Measurements from ENCODE around the gene POLE4. TPM values are rescaled to one million over a fixed set of nuclear protein-coding genes. Genes with fewer than 3 reads are reported as not detected.

POLE4 gene
- total and polyA plus RNA-seq, 9 of the 15 experiments (the other 6 are each of a cell fraction or from before 2014, with no cell fraction given), result 25.7 to 73.7 (median 57.3) TPM

DNA sequence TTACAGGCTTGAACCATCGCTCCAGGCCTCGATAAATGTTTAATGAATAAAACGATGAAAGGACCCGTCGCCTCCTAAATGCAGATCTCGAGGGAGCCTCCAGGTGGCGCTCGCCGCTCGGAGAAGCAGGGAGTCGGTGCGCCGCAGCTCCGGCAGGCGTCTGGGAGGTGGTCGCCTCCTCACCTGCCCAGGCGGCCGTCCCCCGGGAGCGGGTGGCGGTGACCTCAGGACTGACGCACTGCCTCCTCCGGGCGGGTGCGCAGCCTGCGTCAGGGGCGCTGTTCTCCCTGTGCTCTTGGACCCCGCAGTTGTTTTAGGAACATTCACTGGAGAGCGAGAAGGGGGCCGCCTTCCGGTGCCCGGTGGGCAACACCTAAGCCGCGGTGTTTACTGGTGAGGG lies 38.6 kb upstream of the POLE4 start (continued):
- TF ChIP-seq, protein P1, sequence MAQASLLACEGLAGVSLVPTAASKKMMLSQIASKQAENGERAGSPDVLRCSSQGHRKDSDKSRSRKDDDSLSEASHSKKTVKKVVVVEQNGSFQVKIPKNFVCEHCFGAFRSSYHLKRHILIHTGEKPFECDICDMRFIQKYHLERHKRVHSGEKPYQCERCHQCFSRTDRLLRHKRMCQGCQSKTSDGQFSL (CRISPR knock-in tag; IDR thresholded peaks at IDR 0.05), result no peak
- TF ChIP-seq, protein P1 (tag; IDR thresholded peaks at IDR 0.05), result no peak
- no peak for TF ChIP-seq SOX6 (IDR thresholded peaks at IDR 0.05)
- no peak for TF ChIP-seq BRCA1 (IDR thresholded peaks at IDR 0.05)
- no peak for TF ChIP-seq BRCA1 (CRISPR knock-in tag; IDR thresholded peaks at IDR 0.05)
- TF ChIP-seq SIX5 (IDR thresholded peaks at IDR 0.05; ENCODE audit: borderline replicate concordance in 1 of 2, insufficient read depth in 1 of 2, low read depth in 1 of 2, low read length in 2 of 2), result no peak
- no peak for TF ChIP-seq ZNF445 (CRISPR knock-in tag; IDR thresholded peaks at IDR 0.05; ENCODE audit: low read depth)
- no peak for TF ChIP-seq ETV6 (IDR thresholded peaks at IDR 0.05; ENCODE audit: borderline replicate concordance in 1 of 2, low read depth in 2 of 2, low read length in 1 of 2)
- no peak for TF ChIP-seq ETV6 (CRISPR knock-in tag; IDR thresholded peaks at IDR 0.05; ENCODE audit: borderline replicate concordance)
- no peak for TF ChIP-seq GTF2F1 (IDR thresholded peaks at IDR 0.05; ENCODE audit: low read depth, low read length)
- no peak for TF ChIP-seq TRIM28 (IDR thresholded peaks at IDR 0.05)
- TF ChIP-seq ZNF197 (CRISPR knock-in tag; IDR thresholded peaks at IDR 0.05; ENCODE audit: low read depth), result no peak
- no peak for TF ChIP-seq C11orf30 (IDR thresholded peaks at IDR 0.05; ENCODE audit: low read depth)
- TF ChIP-seq SP2 (IDR thresholded peaks at IDR 0.05; ENCODE audit: extremely low read depth, low read depth, low read length, poor library complexity, severe bottlenecking), result no peak
- TF ChIP-seq HDAC1 (IDR thresholded peaks at IDR 0.05), result no peak
- TF ChIP-seq ZKSCAN8 (CRISPR knock-in tag; IDR thresholded peaks at IDR 0.05), result no peak
- 0 out of 4 replicates have a peak, but pooled peaks of 1 of the 2 experiments have one; percentile 23 for TF ChIP-seq NRF1 (conservative IDR thresholded peaks at IDR 0.05 in 1 of 2, IDR thresholded peaks at IDR 0.05 in 1 of 2)
- no peak for TF ChIP-seq SRSF7 (optimal IDR thresholded peaks at IDR 0.05; ENCODE audit: low read depth, low read length)
- TF ChIP-seq, protein P2, sequence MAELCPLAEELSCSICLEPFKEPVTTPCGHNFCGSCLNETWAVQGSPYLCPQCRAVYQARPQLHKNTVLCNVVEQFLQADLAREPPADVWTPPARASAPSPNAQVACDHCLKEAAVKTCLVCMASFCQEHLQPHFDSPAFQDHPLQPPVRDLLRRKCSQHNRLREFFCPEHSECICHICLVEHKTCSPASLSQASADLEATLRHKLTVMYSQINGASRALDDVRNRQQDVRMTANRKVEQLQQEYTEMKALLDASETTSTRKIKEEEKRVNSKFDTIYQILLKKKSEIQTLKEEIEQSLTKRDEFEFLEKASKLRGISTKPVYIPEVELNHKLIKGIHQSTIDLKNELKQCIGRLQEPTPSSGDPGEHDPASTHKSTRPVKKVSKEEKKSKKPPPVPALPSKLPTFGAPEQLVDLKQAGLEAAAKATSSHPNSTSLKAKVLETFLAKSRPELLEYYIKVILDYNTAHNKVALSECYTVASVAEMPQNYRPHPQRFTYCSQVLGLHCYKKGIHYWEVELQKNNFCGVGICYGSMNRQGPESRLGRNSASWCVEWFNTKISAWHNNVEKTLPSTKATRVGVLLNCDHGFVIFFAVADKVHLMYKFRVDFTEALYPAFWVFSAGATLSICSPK (IDR thresholded peaks at IDR 0.05; ENCODE audit: borderline replicate concordance), result no peak
- no peak for TF ChIP-seq ZNF507 (tag; conservative IDR thresholded peaks at IDR 0.05)
- TF ChIP-seq PCBP1 (IDR thresholded peaks at IDR 0.05; ENCODE audit: low read depth, low read length, poor library complexity, severe bottlenecking), result no peak
- TF ChIP-seq PHF8 (IDR thresholded peaks at IDR 0.05; ENCODE audit: borderline replicate concordance, low read length), result no peak
- no peak for TF ChIP-seq BRF1 (IDR thresholded peaks at IDR 0.05; ENCODE audit: borderline replicate concordance, extremely low read depth, insufficient read length)
- no peak for TF ChIP-seq MTF1 (CRISPR knock-in tag; IDR thresholded peaks at IDR 0.05; ENCODE audit: borderline replicate concordance)
- no peak for TF ChIP-seq ZNF561 (CRISPR knock-in tag; conservative IDR thresholded peaks at IDR 0.05)
- no peak for TF ChIP-seq CHD4 (IDR thresholded peaks at IDR 0.05; ENCODE audit: insufficient read depth, insufficient replicate concordance, low read depth, low read length, poor library complexity, severe bottlenecking)
- no peak for TF ChIP-seq ZNF778 (CRISPR knock-in tag; IDR thresholded peaks at IDR 0.05)
- peak; percentile 72 for TF ChIP-seq RB1 (IDR thresholded peaks at IDR 0.05; ENCODE audit: low read depth)
- TF ChIP-seq ZFP30 (CRISPR knock-in tag; IDR thresholded peaks at IDR 0.05; ENCODE audit: borderline replicate concordance), result no peak

Measured in K562 (cell line).